Measurements from ENCODE around the gene ZNF775.

GRCh38 chr7:150361402-150361801 is 17.7 kb upstream of the ZNF775 start:
- TF ChIP-seq POLR2AphosphoS5 (IDR thresholded peaks at IDR 0.05; ENCODE audit: low read depth) (no peak), CTCF (IDR thresholded peaks at IDR 0.05; ENCODE audit: insufficient read depth, low read length) (no peak), REST (IDR thresholded peaks at IDR 0.05; ENCODE audit: insufficient replicate concordance, low read depth) (no peak)

All from HL-60 (cell line).